Astrocyte of the spinal cord (primary cell): Measurements from ENCODE around the gene FOXN4.

Experiments
- DNase-seq: peaks from one replicate; pipeline ENCODE4 v3.0.0; 2011; ENCODE audit warnings: low read depth, low spot score
- H3K4me3 ChIP-seq: 2 replicates; pipeline ENCODE4 v1.5.1; 2011; ENCODE audit warnings: low read depth, mild to moderate bottlenecking, low read length, moderate library complexity
- in situ Hi-C: cut with HindIII; loops from 2 replicates; pipeline ENCODE4 v1.10.0; 2017; ENCODE audit warnings: low sequenced_read_pairs
- TF ChIP-seq, protein P1 (sequence below): IDR thresholded peaks from 2 replicates; pipeline ENCODE4 v1.5.1; 2012; ENCODE audit warnings: low read depth, mild to moderate bottlenecking, low read length, inconsistent platforms

Gene FOXN4

GRCh38 chr12:109307051-109307450 is 2.0 kb downstream of the FOXN4 start:
- in situ Hi-C loops = no loop called here
- no peak for DNase-seq
- H3K4me3 ChIP-seq = no peak overlapping the region
- TF ChIP-seq, protein P1, sequence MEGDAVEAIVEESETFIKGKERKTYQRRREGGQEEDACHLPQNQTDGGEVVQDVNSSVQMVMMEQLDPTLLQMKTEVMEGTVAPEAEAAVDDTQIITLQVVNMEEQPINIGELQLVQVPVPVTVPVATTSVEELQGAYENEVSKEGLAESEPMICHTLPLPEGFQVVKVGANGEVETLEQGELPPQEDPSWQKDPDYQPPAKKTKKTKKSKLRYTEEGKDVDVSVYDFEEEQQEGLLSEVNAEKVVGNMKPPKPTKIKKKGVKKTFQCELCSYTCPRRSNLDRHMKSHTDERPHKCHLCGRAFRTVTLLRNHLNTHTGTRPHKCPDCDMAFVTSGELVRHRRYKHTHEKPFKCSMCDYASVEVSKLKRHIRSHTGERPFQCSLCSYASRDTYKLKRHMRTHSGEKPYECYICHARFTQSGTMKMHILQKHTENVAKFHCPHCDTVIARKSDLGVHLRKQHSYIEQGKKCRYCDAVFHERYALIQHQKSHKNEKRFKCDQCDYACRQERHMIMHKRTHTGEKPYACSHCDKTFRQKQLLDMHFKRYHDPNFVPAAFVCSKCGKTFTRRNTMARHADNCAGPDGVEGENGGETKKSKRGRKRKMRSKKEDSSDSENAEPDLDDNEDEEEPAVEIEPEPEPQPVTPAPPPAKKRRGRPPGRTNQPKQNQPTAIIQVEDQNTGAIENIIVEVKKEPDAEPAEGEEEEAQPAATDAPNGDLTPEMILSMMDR = no peak

- no peak overlapping the region for H3K4me3 ChIP-seq
- DNase-seq = no peak
- TF ChIP-seq, protein P1 = no peak
- in situ Hi-C loops = no loop called here
These were observed 3.5 kb downstream of the FOXN4 start for GRCh38 chr12:109305547-109305946.

- H3K4me3 ChIP-seq = no peak overlapping the region
- TF ChIP-seq, protein P1 = no peak
- in situ Hi-C loops = no loop called here
- no peak for DNase-seq
These were observed 4.6 kb downstream of the FOXN4 start for GRCh38 chr12:109304485-109304884.

- DNase-seq = no peak
- in situ Hi-C loops = no loop called here
- no peak overlapping the region for H3K4me3 ChIP-seq
- TF ChIP-seq, protein P1 = no peak
These were observed 6.3 kb downstream of the FOXN4 start for GRCh38 chr12:109302770-109303169.

DNA sequence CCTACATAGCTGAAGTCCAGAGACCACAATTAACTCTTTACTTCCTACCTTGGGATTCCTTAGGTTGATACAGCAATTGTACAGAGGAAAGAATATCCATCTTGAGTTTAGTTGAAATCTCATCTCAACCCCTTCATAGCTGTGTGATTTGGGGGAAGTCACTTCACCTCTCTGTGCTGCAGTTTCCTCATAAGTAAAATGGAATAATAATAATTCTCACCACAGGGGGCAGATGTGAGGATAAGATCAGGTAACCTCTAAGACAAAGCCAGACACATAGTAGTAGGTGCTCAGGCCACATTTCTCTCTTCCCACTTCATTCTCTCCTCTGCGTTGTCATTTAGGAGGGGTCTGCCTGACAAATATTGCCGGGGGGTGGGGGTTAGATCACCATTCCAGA is 6.7 kb downstream of the FOXN4 start:
- no peak for DNase-seq
- TF ChIP-seq, protein P1 = no peak
- in situ Hi-C loops = no loop called here
- no peak overlapping the region for H3K4me3 ChIP-seq

GRCh38 chr12:109301643-109302168 is 7.4 kb downstream of the FOXN4 start:
- TF ChIP-seq, protein P1 = no peak
- DNase-seq = no peak
- in situ Hi-C loops = no loop called here
- no peak overlapping the region for H3K4me3 ChIP-seq

- TF ChIP-seq, protein P1 = no peak
- H3K4me3 ChIP-seq = no peak overlapping the region
- DNase-seq = no peak
- in situ Hi-C loops = no loop called here
These were observed 9.2 kb downstream of the FOXN4 start for GRCh38 chr12:109299849-109300248.
